ENCODE data around the gene FRMD4A. TPM values are rescaled to one million over a fixed set of nuclear protein-coding genes. Genes with fewer than 3 reads are reported as not detected.

Gene FRMD4A
- total RNA-seq, 2 experiments from 2014 or later: 3.1 to 3.7 TPM

DNA sequence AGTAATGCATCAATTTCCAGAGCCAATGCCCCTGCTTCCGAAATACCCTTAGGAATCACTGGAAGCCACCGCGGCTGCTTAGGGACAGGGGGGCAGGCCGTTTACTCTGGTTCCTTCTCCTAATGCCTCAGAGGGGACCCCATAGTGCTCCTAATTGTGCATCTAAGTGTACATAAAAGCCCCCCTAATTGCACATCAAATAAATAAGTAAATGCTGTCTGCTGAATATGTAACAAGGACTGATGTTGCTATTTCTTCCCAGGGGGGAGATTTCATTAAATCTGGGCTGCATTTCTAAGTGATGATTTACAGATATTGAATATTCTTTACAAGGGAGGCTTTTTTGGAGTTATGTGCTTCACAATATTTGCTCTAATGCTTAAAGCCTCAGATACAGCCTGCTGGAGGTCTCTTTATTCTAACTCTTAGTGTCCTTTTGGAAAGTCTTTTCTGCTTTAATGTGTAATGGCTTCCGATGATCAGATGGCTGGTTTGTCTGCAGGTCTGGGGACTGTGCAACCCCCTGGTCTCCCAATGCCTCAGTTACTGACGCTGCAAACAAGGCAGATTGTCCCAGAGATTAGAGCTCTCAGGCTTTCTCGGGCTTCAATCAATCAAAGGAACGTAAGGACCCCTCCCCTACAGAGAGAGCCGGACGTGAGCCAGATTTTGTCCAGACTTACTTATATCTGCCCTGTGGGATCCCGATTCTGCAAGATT, 601.0 kb downstream of the FRMD4A start:
- Histone ChIP-seq H3K27me3 (ENCODE audit: control insufficient read depth in 1 of 2, insufficient read depth in 2 of 2, low read length in 2 of 2) (no peaks in the 10 kb centered on the region), H3K27ac (ENCODE audit: low read depth in 1 of 2, low read length in 2 of 2) (no peak overlapping the region), H3K36me3 (ENCODE audit: insufficient read depth, low read length) (no peaks in the 10 kb centered on the region), H3K9me3 (ENCODE audit: control insufficient read depth in 1 of 2, insufficient read depth in 1 of 2, low read length in 2 of 2) (no peaks in the 10 kb centered on the region), H3K4me1 (ENCODE audit: insufficient read depth, low read length) (no peaks in the 10 kb centered on the region), H3K4me3 (ENCODE audit: low read length) (no peak overlapping the region)
- Mint-ChIP-seq H3K27me3 (no peaks in the 10 kb centered on the region), H3K4me3 (no peak overlapping the region), H3K9me3 (no peaks in the 10 kb centered on the region), H3K4me1 (ENCODE audit: low read depth) (no peaks in the 10 kb centered on the region), H3K36me3 (ENCODE audit: low read depth) (no peaks in the 10 kb centered on the region), H3K27ac (no peak overlapping the region)
- TF ChIP-seq, protein P1, sequence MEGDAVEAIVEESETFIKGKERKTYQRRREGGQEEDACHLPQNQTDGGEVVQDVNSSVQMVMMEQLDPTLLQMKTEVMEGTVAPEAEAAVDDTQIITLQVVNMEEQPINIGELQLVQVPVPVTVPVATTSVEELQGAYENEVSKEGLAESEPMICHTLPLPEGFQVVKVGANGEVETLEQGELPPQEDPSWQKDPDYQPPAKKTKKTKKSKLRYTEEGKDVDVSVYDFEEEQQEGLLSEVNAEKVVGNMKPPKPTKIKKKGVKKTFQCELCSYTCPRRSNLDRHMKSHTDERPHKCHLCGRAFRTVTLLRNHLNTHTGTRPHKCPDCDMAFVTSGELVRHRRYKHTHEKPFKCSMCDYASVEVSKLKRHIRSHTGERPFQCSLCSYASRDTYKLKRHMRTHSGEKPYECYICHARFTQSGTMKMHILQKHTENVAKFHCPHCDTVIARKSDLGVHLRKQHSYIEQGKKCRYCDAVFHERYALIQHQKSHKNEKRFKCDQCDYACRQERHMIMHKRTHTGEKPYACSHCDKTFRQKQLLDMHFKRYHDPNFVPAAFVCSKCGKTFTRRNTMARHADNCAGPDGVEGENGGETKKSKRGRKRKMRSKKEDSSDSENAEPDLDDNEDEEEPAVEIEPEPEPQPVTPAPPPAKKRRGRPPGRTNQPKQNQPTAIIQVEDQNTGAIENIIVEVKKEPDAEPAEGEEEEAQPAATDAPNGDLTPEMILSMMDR (IDR thresholded peaks at IDR 0.05): no peak
- CTCF ChIA-PET: no interaction called here
- POLR2A ChIA-PET: no interaction called here
- ATAC-seq (ENCODE audit: poor library complexity): no peak
- no peak for DNase-seq
- intact Hi-C loops (cut with DNase I, micrococcal nuclease): no loop called here

DNA sequence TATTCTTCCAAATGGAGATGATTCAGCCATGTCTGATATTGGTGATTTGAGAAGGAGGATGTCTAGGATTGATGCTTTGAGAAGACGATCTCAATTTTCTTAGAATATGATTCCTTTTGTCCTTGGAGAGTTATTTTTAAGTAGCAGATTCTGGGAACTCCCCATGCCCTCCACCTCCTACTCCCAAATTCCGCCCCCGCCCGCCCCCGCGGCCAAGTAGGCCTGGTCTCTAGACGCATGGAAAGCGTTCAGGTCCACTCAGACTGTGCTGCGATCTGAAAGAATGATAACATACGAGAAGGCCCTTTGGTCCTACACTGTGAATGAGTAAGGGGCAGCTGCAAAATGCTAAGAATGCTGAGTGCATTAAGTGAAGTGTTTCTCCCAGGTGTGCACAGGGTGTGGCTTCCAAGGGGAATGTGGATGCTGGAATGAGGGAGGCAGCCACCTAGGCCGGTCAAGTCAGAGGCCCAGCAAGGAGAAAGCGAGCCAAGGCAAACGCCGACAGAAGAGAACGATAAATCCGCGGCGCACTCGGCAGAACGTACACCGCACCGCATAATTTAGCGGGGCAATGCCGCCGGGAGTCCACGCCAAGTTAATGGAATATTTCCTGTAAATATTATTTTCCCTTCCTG, 601.7 kb downstream of the FRMD4A start:
- H3K4me3 ChIP-seq (ENCODE audit: low read length): no peak overlapping the region
- no peak for DNase-seq
- H3K27me3 ChIP-seq (ENCODE audit: control insufficient read depth in 1 of 2, insufficient read depth in 2 of 2, low read length in 2 of 2): no peaks in the 10 kb centered on the region
- H3K9me3 Mint-ChIP-seq: no peaks in the 10 kb centered on the region
- intact Hi-C loops (cut with DNase I, micrococcal nuclease): no loop called here
- H3K4me1 ChIP-seq (ENCODE audit: insufficient read depth, low read length): no peaks in the 10 kb centered on the region
- no peaks in the 10 kb centered on the region for H3K36me3 Mint-ChIP-seq (ENCODE audit: low read depth)
- no peak overlapping the region for H3K27ac ChIP-seq (ENCODE audit: low read depth in 1 of 2, low read length in 2 of 2)
- ChIA-PET POLR2A (no interaction called here), CTCF (no interaction called here)
- H3K4me3 Mint-ChIP-seq: no peak overlapping the region
- H3K27ac Mint-ChIP-seq: no peak overlapping the region
- no peaks in the 10 kb centered on the region for H3K4me1 Mint-ChIP-seq (ENCODE audit: low read depth)
- H3K36me3 ChIP-seq (ENCODE audit: insufficient read depth, low read length): no peaks in the 10 kb centered on the region
- TF ChIP-seq, protein P1 (IDR thresholded peaks at IDR 0.05): no peak
- no peaks in the 10 kb centered on the region for H3K27me3 Mint-ChIP-seq
- H3K9me3 ChIP-seq (ENCODE audit: control insufficient read depth in 1 of 2, insufficient read depth in 1 of 2, low read length in 2 of 2): no peaks in the 10 kb centered on the region
- no peak for ATAC-seq (ENCODE audit: poor library complexity)

DNA sequence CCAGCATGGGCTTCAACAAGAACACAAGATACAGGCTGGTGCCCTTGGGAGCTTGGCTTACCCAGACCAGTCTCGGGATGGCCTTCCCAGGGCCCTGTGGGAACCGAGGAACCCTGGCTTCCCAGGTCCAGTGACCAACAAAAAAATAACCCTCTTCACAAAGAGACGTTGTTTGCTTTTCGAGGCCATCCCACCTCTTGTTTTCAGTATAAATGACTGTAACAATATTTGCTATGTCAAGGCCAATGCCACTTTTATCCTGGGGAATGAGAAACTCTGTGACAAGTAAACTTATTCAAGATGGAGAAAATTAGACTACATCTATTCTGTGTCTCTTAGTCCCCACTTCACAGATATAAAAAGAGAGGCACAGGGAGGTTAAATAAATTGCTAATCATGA, 605.1 kb downstream of the FRMD4A start:
- TF ChIP-seq, protein P1 (IDR thresholded peaks at IDR 0.05): no peak
- ATAC-seq (ENCODE audit: poor library complexity) (no peak), DNase-seq (no peak)
- Mint-ChIP-seq H3K27me3 (no peaks in the 10 kb centered on the region), H3K27ac (no peak overlapping the region), H3K4me3 (no peak overlapping the region), H3K4me1 (ENCODE audit: low read depth) (no peaks in the 10 kb centered on the region), H3K36me3 (ENCODE audit: low read depth) (no peaks in the 10 kb centered on the region), H3K9me3 (no peaks in the 10 kb centered on the region)
- H3K4me1 ChIP-seq (ENCODE audit: insufficient read depth, low read length): no peaks in the 10 kb centered on the region
- no peaks in the 10 kb centered on the region for H3K36me3 ChIP-seq (ENCODE audit: insufficient read depth, low read length)
- intact Hi-C loops (cut with DNase I, micrococcal nuclease): no loop called here
- no peaks in the 10 kb centered on the region for H3K27me3 ChIP-seq (ENCODE audit: control insufficient read depth in 1 of 2, insufficient read depth in 2 of 2, low read length in 2 of 2)
- H3K27ac ChIP-seq (ENCODE audit: low read depth in 1 of 2, low read length in 2 of 2): no peak overlapping the region
- POLR2A ChIA-PET: no interaction called here
- H3K9me3 ChIP-seq (ENCODE audit: control insufficient read depth in 1 of 2, insufficient read depth in 1 of 2, low read length in 2 of 2): no peaks in the 10 kb centered on the region
- H3K4me3 ChIP-seq (ENCODE audit: low read length): no peak overlapping the region
- CTCF ChIA-PET: no interaction called here
